ENCODE results near the gene GTF2H4.
A peak's percentile ranks its signal among the peaks of the same experiment; 100 is the strongest.
"Not testable (repeated sequence)": the region's sequence is repeated elsewhere in the genome, so short reads cannot be mapped to it uniquely, and the experiment has no call there.

The GTF2H4 gene

GRCh38 chr6:30907758-30908591 is at the start of gene GTF2H4:
Gene GTF2H4, plus strand, starts transcription at chr6:30908207.
- DNase-seq (ENCODE audit: low spot score), result peak; percentile 99

- DNase-seq (ENCODE audit: low spot score), result not testable (repeated sequence)
Observed at GRCh38 chr6:30859726-30860125, 48.3 kb upstream of the GTF2H4 start.

DNA sequence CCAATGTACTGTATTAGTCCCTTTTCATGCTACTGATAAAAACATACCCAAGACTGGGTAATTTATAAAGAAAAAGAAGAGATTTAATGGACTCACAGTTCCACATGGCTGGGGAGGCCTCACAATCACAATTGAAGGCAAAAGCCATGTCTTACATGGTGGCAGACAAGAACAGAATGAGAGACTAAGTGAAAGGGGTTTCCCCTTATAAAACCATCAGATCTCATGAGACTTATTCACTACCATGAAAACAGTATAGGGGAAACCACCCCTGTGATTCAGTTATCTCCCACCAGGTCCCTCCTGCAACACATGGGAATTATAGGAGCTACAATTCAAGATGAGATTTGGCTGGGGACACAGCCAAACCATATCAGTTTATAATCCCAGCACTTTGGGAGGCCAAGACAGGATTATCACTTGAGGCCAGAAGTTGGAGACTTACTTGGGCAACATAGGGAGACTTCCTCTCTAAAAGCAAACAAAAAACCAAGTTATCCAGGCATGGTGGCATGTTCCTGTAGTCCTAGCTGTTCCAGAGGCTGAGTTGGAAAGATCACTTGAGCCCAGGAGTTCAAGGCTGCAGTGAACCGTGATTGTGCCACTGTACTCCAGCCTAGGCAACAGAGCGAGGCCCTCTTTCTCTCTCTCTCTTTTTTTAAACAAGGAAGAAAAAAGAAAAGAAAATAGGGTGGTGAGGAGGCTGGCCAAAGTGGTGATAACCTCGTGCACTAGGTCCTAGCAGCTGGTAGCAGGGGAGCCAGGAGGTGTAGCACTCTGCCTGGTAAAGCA is 46.6 kb upstream of the GTF2H4 start:
- DNase-seq (ENCODE audit: low spot score), result no peak

GRCh38 chr6:30862156-30862875 is 45.7 kb upstream of the GTF2H4 start:
- peak; percentile 32 for DNase-seq (ENCODE audit: low spot score)

- DNase-seq (ENCODE audit: low spot score), result no peak
Observed at GRCh38 chr6:30864325-30864724, 43.7 kb upstream of the GTF2H4 start.

DNA sequence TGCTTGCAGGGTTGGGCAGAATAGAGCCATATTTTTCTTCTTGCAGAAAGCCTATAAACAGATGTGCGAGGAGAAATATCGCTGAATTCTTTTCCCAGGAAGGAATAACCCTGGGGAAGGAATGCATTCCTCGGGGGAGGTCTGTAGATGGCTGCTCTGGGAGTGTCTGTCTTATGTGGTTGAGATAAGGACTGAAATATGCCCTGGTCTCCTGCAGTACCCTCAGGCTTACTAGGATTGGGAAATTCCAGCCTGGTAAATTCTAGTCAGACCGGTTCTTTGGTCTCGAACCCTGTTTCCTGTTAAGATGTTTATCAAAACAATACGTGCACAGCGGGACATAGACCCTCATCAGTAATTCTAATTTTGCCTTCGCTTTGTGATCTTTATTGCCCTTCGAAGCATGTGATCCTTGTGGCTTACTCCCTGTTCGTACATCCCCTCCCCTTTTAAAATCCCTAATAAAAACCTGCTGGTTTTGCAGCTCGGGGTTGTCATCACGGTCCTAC is 38.7 kb upstream of the GTF2H4 start:
- DNase-seq (ENCODE audit: low spot score), result not testable (repeated sequence)

DNA sequence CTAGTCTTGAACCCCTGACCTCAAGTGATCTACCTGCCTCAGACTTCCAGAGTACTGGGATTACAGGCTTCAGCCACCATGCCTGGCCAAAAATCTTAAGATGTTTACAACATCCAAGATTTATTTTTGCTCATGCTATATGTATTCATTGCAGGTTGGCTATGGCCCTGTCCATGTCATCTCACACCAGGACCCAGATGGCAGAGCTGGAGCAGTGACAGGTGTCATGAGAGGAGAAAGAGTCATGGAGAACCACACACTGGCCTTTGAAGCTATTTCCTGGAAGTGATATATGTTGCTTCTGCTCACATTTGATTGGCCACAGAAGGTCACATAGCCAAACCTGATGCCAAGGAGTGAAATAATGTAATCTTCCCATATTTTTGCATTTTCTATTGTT is 37.5 kb upstream of the GTF2H4 start:
- no peak for DNase-seq (ENCODE audit: low spot score)

DNA sequence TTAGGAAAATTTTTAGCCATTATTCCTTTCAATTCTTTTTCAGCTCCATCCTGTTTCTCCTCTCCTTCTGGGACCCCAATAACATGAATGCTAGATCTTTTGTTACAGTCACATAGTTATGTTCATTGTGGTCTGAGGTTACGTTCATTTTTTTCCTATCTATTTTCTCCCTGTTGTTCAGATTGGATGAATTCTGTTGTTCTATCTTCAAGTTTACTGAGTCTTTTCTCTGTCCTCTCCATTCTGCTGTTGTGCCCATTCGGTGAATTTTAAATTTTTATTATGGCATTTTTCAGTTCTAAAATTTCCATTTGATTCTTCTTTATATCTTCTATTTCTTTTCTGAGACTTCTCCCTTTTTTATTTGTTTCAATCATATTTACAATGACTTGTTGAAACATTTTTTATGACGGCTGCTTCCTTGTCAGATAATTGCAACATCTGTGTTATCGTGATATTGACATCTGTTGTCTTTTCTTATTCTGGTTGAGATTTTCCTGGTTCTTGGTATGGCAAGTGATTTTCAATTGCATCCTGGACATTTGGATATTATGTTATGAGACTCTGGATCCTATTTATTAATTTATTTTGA is 36.3 kb upstream of the GTF2H4 start:
- DNase-seq (ENCODE audit: low spot score), result no peak

GRCh38 chr6:30873137-30873640 is 34.8 kb upstream of the GTF2H4 start:
- no peak for DNase-seq (ENCODE audit: low spot score)

GRCh38 chr6:30873795-30874194 is 34.2 kb upstream of the GTF2H4 start:
- DNase-seq (ENCODE audit: low spot score), result not testable (repeated sequence)

GRCh38 chr6:30875244-30876038 is 32.6 kb upstream of the GTF2H4 start:
- DNase-seq (ENCODE audit: low spot score), result no peak

- DNase-seq (ENCODE audit: low spot score), result peak; percentile 68
Observed at GRCh38 chr6:30876039-30876730, 31.8 kb upstream of the GTF2H4 start.

- DNase-seq (ENCODE audit: low spot score), result peak; percentile 90
Observed at GRCh38 chr6:30877419-30878262, 30.4 kb upstream of the GTF2H4 start.

DNA sequence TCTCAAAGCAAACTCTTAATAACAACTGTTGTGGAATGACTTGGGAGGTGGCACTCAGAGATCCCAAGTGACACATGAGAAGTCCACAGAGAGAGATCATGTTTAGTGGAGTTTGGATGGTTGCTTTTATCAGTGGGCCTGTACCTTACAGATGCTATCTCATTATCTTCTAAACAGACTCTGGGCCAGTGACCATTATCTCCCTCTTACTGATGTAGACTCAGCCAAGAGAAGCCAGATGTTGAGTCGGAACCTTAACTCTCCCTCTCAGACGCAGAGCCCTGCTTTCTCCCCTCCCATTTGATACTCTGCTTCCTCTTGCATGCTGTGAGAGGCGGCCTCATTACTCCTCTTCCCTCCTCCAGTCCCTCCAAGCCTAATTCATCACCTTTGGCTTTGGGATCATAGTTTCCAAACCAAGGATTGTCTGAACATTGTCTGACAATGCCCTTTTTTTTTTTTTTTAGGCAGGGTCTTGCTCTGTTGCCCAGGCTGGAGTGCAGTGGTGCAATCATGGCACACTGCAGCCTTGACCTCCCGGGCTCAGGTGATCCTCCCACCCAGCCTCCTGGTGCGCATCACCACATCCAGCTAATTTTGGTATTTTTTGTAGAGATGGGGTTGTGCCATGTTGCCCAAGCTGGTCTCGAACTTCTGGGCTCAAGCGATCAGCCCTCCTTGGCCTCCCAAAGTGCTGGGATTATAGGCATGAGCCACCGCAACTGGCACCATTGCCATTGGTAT is 28.2 kb upstream of the GTF2H4 start:
- no peak for DNase-seq (ENCODE audit: low spot score)

DNA sequence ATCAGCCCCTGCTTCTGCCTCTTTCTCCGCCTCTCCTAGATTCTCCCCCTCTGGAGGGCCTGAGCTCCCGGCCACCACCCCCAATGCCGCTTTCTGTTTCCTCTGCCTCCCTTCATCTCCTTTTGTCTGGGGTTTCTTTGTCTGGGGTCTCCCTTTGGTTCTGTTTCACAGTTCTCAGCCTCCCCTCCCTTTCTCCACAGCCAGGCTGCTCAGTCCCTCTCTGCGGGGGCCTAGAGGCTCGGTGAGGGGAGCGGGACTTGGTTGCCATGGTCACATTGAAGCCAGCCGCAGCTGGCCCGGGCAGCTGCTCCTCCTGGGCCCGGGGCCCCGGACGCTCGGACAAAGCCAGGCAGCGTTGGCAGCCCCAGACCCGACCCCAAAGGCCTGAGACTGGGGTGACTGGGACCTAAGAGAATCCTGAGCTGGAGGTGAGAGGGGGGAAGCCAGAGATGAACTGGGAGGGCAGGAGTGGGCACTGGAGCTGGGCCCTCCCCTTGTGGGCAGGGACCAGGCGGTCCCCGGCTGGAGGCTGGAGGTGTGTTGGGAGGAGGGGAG is 27.2 kb upstream of the GTF2H4 start:
- no peak for DNase-seq (ENCODE audit: low spot score)

DNA sequence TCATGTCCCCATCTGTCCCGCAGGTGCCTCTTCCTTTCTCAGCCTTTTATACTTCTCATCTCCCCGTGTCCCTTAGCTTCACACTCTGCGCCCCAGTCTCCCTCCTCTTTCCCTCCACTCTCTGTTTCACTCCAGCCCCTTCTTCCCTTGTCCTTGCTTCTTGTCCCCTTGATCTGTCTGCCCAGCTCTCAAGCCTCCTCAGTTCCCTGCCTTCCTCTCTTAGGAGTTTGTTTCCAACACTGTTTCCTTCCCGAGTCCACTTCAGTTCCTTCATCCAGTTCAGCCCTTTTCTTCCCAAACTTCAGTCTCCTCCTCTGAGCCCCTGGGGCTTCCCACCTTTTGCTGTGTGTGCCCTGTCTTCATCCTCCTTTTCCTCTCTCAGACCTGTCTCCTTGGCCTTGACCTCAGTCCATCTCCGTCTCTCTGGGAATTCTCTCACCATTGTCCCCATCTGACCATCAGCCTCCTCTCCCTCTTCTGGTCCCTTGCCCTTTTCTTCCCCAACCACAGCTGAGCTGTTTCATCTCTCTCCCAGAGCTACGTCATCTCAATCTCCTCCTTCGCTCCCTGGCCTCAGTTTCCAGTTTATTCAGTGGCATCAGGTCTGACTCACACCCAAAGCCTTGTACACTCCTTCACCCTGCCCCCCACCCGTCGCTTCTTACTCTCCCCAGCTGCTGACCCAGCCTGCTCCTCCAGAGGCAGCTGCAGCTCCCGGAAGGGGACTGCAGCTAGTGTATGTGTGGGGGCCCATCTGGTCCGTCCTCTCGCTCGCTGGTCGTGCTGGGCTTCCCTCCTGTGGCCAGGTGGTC is 26.4 kb upstream of the GTF2H4 start:
- DNase-seq (ENCODE audit: low spot score), result peak; percentile 33

GRCh38 chr6:30882204-30882758 is 25.7 kb upstream of the GTF2H4 start:
- DNase-seq (ENCODE audit: low spot score), result no peak

All from kidney tubule cell (primary cell).